ENCODE data around the gene GOLGA6A. TPM values are rescaled to one million over a fixed set of nuclear protein-coding genes. Genes with fewer than 3 reads are reported as not detected.

The GOLGA6A gene
- total and polyA plus RNA-seq, 2 of the 13 experiments (the other 11 are each of a cell fraction or from before 2014, with no cell fraction given): 0.04 to 0.22 TPM

DNA sequence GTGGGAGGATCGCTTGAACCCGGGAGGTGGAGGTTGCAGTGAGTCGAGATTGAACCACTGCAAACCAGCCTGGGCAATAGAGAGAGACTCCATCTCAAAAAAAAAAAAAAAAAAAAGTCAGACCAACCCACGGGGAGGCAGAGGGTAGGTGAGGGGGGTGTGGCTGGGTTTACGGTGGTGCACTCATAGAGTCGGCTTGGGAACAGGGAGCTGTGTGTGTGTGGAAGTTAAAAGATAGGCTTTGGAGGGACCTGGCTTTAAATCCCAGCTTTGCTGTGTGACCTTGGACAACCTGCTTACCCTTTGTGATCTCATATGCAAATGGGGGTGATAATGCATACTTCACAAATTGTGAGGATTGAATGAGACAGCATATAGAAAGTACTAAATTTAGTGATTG lies 38.1 kb upstream of the GOLGA6A start:
- WGBS (ENCODE audit: low lambda C conversion rate): 11% methylated on average over 6 of the region's 6 CpGs

GRCh38 chr15:74109713-74110112 lies 27.4 kb upstream of the GOLGA6A start:
- in situ Hi-C loops (cut with HindIII; ENCODE audit: extremely low pct_ligation_motif_present, low pct_unique_long_range_greater_than_20kb) (no loop called here), intact Hi-C loops (cut with micrococcal nuclease; ENCODE audit: unreplicated experiment) (no loop called here)
- Histone ChIP-seq H2AFZ (ENCODE audit: low read length) (no peak overlapping the region), H3K27me3 (ENCODE audit: control insufficient read depth in 1 of 2, insufficient read depth in 2 of 2, low read length in 2 of 2) (no peaks in the 10 kb centered on the region), H3K4me3 (replicated peaks in 1 of 3; ENCODE audit: insufficient read depth in 1 of 3, low read depth in 2 of 3, low read length in 3 of 3) (no peak overlapping the region), H3K4me2 (ENCODE audit: low read depth, low read length) (no peak overlapping the region), H3K27ac (ENCODE audit: extremely low read length, insufficient read depth, low read length) (no peak overlapping the region), H3K79me2 (ENCODE audit: insufficient read depth, low read length) (no peaks in the 10 kb centered on the region), H4K20me1 (ENCODE audit: insufficient read depth, low read length) (no peaks in the 10 kb centered on the region), H3K36me3 (replicated peaks in 1 of 2; ENCODE audit: control insufficient read depth in 1 of 2, insufficient read depth in 2 of 2, low read length in 2 of 2) (no peaks in the 10 kb centered on the region), H3K9ac (ENCODE audit: insufficient read depth, low read depth, low read length) (no peak overlapping the region), H3K9me3 (ENCODE audit: low read length) (no peaks in the 10 kb centered on the region), H3K4me1 (ENCODE audit: insufficient read depth, low read length) (no peaks in the 10 kb centered on the region)
- POLR2A ChIA-PET: no interaction called here
- BruUV-seq (replicated peaks): no TSS peak
- ATAC-seq: no peak
- DNase-seq (ENCODE audit: low spot score): no peak
- FAIRE-seq: no peak
- CTCF ChIA-PET (ENCODE audit: low intra/inter-chr PET ratio, low total read pairs): no interaction called here
- 28% methylated on average over 7 of the region's 7 CpGs for WGBS (ENCODE audit: low lambda C conversion rate)
- TF ChIP-seq ZNF101 (CRISPR knock-in tag; IDR thresholded peaks at IDR 0.05; ENCODE audit: borderline replicate concordance, low read depth): no peak
- no peak for TF ChIP-seq NRL (CRISPR knock-in tag; IDR thresholded peaks at IDR 0.05; ENCODE audit: borderline replicate concordance)
- TF ChIP-seq IRF9 (CRISPR knock-in tag; IDR thresholded peaks at IDR 0.05; ENCODE audit: borderline replicate concordance): no peak
- TF ChIP-seq DNMT3B (CRISPR knock-in tag; conservative IDR thresholded peaks at IDR 0.05): no peak
- no peak for TF ChIP-seq ZBTB7B (CRISPR knock-in tag; IDR thresholded peaks at IDR 0.05)
- TF ChIP-seq RFX5 (IDR thresholded peaks at IDR 0.05; ENCODE audit: low read depth, low read length): no peak
- no peak for TF ChIP-seq IRF2 (CRISPR knock-in tag; IDR thresholded peaks at IDR 0.05)
- TF ChIP-seq TIGD3 (CRISPR knock-in tag; IDR thresholded peaks at IDR 0.05; ENCODE audit: borderline replicate concordance): no peak
- no peak for TF ChIP-seq HCFC1 (IDR thresholded peaks at IDR 0.05; ENCODE audit: low read depth, low read length)

More for the DNA sequence above, 38.1 kb upstream of the GOLGA6A start:
- Histone ChIP-seq H3K4me3 (replicated peaks in 1 of 3; ENCODE audit: insufficient read depth in 1 of 3, low read depth in 2 of 3, low read length in 3 of 3) (no peak overlapping the region), H3K4me2 (ENCODE audit: low read depth, low read length) (no peak overlapping the region), H4K20me1 (ENCODE audit: insufficient read depth, low read length) (no peaks in the 10 kb centered on the region), H3K4me1 (ENCODE audit: insufficient read depth, low read length) (no peaks in the 10 kb centered on the region), H3K36me3 (replicated peaks in 1 of 2; ENCODE audit: control insufficient read depth in 1 of 2, insufficient read depth in 2 of 2, low read length in 2 of 2) (no peaks in the 10 kb centered on the region), H2AFZ (ENCODE audit: low read length) (no peak overlapping the region), H3K9me3 (ENCODE audit: low read length) (no peaks in the 10 kb centered on the region), H3K9ac (ENCODE audit: insufficient read depth, low read depth, low read length) (no peak overlapping the region), H3K27ac (ENCODE audit: extremely low read length, insufficient read depth, low read length) (no peak overlapping the region), H3K79me2 (ENCODE audit: insufficient read depth, low read length) (no peaks in the 10 kb centered on the region), H3K27me3 (ENCODE audit: control insufficient read depth in 1 of 2, insufficient read depth in 2 of 2, low read length in 2 of 2) (peaks cover 0 to 5% of the 10 kb centered on the region in 2 experiments; a peak in 2 of 5 replicates)
- ATAC-seq (no peak), DNase-seq (ENCODE audit: low spot score) (no peak), FAIRE-seq (no peak)
- no TSS peak for BruUV-seq (replicated peaks)
- ChIA-PET POLR2A (no interaction called here), CTCF (ENCODE audit: low intra/inter-chr PET ratio, low total read pairs) (no interaction called here)
- in situ Hi-C loops (cut with HindIII; ENCODE audit: extremely low pct_ligation_motif_present, low pct_unique_long_range_greater_than_20kb): no loop called here
- TF ChIP-seq HDAC6 (IDR thresholded peaks at IDR 0.05; ENCODE audit: low read depth, low read length): no peak
- TF ChIP-seq, protein P1, sequence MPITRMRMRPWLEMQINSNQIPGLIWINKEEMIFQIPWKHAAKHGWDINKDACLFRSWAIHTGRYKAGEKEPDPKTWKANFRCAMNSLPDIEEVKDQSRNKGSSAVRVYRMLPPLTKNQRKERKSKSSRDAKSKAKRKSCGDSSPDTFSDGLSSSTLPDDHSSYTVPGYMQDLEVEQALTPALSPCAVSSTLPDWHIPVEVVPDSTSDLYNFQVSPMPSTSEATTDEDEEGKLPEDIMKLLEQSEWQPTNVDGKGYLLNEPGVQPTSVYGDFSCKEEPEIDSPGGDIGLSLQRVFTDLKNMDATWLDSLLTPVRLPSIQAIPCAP (CRISPR knock-in tag; IDR thresholded peaks at IDR 0.05; ENCODE audit: low read depth): no peak
- intact Hi-C loops (cut with micrococcal nuclease; ENCODE audit: unreplicated experiment): no loop called here

Measured in HepG2 (cell line).